Bone marrow (tissue), 2 donors: ENCODE data around the gene MGP.

Source experiments
- DNase-seq, 2 donors: peaks; one replicate each; lab custom pipeline; 2025; lab: John Stamatoyannopoulos, UW

The MGP gene

DNA sequence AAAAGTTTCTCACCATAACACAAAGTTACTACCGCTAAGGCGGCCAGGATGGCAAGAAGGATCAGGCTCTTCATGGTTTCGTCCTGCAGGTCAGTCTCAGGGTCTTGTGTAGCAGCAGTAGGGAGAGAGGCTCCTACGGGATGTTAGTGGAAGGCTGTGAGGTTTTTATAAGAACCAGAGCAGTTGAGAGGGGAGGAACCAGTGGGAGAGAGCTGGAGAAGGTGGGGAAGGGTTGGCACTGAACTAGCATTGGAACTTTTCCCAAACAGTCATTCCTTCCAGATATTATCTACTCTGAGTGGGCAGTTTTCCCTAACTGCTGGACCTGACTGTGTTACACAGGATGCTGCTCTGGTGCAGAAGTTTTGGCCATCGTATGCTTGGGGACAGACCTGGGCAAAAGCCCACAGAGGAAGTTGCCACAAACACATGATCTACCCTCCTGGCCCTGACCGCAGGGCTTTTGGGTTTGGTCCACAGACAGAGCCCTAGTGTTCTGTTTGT lies at the start of gene MGP:
Gene MGP, minus strand, starts transcription at position 137 of the 504 bp plus-strand sequence. Its CDS starts 63 bp downstream, at position 74.
- no peak for DNase-seq

DNA sequence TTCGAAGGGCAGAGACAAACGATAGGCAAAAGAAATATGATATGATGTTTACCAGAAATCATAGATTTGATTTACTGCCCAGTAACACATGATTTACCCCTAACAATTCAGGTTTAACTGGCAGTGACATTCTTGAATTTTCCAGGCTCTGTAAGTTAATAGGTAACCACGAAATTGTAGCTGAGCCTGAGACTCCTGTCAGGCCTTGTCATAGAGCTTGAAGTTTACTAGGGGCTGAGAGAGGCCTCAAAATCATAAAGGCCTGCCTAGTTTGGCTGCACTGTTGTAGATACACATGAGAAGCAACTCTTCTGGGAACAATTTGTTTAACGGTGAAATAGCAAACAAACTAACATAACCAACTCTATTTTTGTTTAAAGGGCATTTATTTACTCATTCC lies 49.4 kb upstream of the MGP start:
- DNase-seq, result no peak

DNA sequence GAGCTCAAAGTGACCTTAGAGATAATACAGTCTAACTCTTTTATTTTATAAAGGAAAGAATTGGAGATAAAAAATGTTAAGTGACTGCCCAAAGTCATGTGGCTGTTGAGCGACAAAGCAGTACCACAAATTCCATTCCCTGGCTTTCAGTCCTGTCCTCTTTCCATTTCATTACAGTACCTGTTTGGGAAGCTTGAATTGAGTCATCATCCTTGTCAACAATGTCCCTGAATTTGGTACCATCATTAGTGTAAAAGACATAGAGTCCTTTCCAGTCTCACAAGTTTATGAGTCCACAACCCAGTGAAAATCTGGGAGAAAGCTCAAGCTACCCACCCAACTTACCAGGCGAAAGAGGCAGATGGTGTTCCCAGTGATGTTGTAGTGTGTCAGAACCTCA lies 48.9 kb upstream of the MGP start:
- DNase-seq, result no peak

DNA sequence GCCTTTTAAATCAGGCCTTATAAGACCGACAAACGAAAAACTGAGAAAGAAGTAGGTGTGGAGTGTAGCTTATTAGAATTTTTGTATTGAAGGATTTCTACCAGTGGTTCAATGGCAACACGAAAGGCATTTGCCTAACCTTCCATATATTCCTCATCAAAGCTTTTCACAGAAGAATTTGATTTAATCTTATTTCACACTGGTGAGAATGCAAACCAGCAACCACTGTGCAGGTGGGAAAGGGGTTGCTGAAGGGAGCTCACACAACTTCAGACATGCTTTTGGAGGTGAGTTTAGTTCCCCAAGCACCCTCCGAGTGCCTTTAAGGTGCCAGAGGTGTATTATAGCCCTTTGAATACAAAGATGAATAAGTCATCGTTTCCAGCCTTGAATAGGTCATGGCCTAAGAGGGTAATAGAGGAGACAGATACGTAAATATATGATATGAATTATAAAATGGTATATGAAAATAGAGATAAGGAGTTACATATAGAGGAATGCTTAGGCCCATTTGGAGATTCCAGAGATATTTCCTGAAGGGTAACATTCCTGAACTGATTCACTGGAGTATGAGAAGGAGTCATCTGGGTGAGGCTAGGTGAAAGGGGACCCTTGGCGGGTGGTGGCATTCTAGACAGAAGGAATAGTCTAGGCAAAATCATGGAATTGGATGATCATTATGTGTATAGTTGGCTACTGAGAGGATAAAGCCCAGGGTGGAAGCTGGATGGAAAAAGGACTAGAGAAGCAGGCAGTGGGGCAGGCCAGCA lies 46.3 kb upstream of the MGP start:
- no peak for DNase-seq

DNA sequence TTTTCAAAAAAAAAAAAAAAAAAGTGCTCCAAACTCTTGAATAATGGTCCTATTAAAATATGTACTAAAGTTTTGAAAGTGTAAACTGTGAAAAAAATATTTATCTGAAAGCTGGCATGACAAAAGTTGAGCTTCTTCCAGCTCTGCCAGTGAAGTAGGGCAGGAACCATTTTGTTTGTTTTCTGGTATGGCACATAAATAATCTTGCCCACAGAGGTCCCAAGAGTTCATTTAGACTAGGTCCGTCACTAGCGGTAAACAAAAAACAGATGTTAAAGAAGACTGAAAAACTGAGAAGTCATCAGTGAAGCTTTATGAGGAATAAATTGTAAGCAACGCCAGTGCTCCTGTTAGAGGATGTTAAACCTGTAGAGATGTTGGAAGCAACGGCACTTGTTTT lies 45.7 kb upstream of the MGP start:
- no peak for DNase-seq

DNA sequence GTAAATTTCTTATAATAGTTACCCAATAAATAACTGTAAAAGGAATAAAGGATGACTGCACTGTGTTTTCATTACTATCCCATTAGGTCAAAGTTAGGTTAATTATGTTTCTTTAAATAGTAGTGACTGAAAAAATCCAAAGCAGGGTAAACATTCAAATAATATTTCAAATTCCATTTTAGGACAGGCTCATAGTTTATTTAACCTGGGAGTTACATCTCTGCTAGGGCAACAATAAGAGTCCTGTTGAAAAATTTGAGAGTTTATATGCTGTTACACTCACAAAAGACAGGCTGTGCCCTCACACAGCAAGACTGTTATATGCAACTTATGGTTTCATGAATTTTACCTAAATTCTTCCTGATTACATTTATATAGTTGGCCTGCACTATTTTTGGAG lies 44.6 kb upstream of the MGP start:
- no peak for DNase-seq

DNA sequence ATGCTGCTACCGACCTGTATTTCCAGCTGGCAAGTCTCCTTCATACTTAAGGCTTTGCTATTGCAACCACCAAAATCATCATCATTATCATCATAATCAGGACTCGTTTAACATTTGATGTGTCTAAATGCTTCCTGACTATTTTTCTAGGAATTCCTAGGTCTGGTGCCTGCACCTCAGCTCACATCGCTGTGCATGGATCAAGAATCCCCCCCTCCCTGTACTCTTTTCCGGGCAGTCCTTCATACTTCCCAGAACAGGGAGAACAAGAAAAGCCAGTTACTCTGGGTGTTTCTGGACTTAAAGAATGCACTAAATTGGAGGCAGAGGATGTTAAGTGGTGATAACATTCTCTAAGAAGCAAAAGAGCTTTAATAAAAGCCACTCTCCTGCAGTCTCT lies 43.3 kb upstream of the MGP start:
- no peak for DNase-seq

DNA sequence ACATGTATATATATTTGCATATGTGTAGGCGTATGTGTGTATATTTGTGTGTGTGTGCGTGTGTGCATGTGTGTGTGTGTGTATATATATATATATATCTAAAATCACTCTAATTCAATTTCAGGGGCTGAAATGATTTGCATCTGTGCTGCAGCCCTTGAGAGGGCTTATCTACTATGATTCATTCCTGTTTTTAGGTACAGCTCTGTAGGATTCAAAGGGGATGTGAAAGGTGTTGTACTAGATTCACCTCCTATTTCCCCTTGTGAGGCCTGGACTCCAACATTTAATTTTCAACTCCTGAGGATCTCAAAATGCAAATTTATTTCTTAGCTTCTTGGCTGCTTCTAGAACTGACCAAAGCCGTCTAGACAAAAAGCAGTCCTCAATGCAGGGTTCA lies 41.6 kb upstream of the MGP start:
- DNase-seq, result no peak

DNA sequence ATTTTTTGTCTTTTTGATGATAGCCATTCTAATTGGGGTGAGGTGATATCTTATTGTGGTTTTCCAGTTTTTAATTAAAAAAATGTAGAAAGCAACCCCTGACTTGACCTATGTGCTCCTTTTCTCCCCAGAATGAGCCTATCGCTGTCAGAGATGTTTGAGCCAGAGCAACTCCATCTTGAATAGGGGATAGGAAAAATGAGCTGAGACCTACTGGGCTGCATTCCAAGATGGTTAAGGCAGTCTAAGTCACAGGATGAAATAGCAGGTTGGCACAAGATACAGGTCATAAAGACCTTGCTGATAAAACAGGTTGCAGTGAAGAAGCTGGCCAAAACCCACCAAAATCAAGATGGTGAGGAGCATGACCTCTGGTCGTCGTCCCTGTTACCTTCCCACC lies 38.9 kb upstream of the MGP start:
- no peak for DNase-seq

DNA sequence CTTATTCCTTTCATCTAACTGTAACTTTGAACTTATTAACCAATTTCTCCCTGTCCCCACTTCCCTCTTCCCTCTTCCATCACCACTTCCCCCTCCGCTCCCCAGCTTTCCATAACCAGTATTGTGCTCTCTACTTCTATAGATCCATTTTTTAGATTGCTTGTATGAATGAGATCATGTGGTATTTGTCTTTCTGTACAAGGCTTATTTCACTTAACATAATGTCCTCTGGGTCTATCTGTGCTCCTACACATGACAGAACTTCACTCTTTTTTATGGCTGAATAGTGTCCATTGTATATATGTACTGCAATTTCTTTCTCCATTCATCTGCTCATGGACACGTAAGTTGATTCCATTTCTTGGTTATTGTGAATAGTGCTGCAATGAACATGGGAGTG lies 38.3 kb upstream of the MGP start:
- DNase-seq, result no peak

DNA sequence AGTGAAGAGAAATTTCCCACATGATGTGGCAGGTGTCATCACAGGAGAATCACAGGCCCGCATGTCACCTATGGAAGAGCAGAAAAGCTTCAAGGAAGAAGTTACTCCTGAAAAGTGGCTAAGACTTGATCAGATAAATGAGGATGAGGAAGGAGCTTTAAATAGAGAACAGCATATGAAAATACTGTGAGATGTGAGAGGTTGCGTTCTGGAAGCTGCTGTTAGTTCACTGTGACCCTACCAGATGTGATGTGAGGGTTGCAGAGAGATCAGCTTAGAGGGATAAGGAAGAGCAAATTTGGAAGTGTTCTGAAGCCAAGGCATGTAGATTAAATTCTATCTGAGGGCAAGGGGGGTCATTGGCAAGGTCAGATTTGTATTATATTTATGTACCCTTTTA lies 35.6 kb upstream of the MGP start:
- no peak for DNase-seq

DNA sequence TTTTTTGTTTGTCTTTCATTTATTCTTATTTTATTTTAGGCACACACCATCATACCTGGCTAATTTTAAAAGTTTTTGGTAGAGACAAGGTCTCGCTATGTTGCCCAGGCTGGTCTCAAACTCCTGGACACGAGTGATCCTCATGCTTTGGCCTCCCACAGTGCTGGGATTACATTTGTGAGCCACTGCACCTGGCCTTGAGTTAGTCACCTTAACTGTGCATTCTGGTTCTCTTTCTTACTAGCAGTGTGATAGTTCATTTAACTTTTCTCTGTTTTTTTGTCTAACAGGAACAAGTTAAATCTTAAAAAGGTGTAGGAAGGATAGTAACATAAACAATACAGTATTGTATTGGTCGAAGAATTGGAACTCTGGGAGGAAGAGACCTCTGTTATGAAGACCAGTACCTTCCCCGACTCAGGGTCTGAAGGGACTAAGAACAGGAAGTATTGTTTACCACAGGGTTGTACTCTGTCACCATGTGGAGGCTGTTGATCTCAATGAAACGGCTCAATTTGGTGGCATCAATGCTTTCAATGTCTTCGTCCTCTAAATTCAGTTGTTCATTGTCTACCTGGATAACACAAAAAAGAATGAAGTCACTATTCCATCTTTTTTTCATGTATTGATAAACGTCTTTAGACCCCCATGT lies 34.9 kb upstream of the MGP start:
- peak in 1 of 2 donors; percentile 31 for DNase-seq

DNA sequence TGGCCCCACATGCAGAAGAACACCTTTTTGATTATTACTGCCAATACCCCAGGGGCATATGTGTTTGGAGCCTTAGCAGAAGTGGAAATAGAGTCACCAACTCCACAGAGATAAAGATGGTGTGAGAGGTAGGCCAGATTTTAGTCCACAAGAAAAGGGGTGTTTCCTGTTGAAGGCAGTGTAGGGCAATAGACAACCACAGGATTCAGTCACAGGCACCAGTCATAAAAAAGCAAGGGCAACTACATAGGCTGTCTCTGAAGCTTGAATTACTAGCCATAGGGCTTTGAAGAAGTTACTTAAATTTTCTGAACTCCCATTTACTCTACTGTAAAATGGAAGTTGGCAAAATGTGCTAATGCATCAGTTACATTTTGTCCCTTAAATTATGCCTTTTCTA lies 33.8 kb upstream of the MGP start:
- no peak for DNase-seq

DNA sequence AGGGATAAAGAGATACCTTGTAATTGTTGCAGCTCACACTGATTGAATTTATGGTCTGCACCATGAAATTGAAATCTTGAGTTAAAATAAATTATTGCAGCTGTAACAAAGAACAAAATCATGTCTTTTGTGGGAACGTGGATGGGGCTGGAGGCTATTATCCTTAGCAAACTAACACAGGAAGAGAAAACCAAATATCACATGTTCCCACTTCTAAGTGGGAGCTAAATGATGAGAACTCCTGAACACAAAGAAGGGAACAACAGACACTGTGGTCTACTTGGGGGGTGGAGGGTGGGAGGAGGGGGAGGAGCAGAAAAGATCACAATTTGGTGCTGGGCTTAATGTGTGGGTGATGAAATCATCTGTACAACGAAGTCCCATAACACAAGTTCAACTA lies 30.1 kb upstream of the MGP start:
- no peak for DNase-seq

DNA sequence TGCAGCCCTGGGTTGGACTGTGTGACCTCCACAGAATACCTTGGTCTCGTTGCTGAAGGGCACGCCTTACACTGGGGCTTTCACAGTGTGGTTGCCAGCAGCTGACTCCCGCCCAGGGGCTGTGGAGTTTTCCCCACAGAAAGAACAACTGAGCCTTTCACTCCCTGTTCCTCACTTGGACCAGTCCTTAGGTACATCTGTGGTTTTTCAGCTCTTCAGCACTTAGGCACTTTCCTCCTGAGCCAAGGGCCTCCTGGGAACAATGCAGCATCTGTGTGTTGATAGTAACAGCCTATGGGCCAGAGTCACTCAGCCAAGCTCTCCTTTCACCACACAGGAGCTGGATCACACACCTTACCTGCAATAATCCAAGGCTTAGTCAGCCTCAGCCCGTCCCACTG lies 27.7 kb upstream of the MGP start:
- DNase-seq, result no peak

DNA sequence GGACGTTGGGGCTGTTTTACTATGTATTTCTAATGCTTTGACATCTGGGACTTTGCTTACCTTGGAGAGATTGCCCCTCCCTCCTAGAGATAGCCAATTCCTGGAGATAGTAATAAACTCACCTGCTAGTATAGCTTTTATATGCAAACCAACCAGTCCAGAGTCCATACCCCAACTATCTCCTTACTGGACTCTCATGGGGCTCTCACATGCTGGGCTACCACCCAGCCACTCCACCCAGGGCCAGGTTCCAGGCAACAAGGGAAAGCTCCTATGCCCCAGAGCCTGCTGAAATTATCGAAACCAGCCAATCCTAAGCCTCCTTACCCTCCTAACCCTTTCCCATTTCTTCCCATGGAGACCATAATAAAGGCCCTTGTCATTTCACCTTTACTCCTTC lies 25.5 kb upstream of the MGP start:
- no peak for DNase-seq

DNA sequence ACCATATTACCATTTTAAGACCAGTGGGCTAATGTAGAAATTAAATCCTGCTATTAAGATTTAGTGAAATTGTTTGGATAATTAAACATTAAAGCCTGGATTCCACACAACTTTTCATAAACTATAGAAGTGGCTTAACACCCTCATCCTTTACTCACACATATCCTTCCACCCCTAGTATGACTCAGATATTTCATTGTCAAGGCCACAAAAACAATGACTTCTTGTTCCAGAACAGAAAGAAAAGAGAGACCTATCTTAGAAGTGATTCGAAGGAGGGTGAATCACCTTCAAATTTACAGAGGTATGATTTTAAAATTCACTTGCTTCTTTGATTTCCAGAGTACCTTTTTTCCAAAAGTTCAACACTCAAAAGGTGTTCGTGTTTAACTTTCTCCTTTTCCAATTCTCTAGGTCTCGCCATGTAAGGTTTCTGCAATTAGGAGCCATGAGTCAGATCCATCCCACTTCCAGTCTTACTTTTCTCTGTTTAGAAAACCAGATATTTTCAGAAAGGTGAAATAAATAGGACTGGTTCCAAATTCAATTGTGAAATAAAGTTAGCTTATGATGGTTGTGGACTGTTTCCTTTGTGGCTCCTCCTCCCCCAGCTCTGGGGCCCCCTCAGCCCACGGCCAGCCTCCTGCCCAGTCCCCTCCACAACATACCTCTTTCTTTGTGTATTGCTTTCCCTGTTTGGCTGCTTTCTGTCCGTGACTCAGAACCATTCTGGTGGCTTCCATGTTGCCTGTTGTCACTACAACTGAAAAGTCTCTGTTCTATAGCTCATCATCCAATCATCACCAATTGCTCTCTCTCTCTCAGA lies 24.6 kb upstream of the MGP start:
- peak in 1 of 2 donors; percentile 51 for DNase-seq

DNA sequence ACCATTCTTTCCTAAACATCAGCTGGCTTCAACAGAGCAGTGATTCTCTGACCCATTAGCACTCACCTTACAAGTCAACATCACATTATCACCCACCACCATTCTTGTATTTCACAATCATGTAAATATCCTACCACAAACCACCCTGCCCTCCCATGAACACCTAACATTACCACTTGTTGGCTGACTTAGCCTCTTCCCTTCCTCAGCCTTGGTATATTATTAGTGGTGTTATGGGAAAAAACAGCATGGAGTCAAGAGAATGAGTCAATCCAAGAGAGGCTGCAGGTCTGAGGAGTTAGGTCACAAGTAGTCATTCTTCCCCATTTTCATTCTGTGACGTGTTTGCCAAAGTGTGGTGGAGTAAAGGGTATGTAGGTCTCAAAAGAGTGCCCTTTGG lies 22.3 kb upstream of the MGP start:
- DNase-seq, result no peak

DNA sequence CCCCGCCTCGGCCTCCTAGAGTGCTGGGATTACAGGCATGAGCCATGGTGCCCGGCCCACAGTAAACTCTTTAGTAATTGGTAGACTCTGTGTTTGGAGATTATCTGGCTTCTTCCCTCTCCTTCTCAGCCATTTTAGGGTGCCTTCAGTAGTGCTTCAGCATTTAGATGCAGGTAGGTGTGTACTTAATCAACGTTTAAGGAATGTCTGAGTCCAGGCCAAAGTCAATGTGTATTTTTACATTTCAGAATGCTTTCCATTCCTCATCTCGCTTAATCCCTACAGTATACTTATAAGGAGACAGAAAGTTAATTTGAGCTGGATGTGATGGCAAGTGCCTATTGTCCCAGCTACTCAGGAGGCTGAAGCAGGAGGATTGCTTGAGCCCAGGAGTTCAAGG lies 20.5 kb upstream of the MGP start:
- DNase-seq, result no peak

DNA sequence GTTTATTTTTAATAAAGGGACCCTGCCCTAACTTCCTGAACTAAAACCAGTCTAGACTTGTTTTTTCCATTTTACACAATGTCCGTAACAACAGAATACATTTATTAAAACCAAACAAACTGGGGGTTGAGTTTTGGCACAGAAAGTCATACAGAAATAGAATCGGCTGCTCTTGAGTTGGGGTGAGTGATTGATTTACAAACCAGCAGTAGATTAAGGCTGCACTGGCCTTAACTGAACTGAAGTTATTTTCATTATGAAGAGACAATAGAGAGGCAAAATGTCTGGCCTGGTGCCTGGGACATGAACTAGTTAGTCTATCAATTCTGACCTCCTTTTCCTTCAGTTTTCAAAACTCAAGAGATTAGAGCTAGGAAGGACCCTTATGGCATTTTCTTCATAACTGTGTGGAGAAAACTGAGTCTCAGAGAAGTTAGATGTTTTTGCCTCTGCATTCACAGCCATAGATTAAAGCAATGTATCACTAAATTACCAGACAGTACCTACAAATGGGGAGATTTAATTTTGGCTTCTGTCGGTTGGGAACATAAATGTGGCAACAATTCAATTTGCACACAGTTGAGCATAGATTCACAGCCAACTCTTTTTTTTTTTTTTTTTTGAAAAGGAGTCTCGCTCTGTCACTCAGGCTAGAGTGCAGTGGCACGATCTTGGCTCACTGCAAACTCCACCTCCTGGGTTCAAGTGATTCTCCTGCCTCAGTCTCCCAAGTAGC lies 19.8 kb upstream of the MGP start:
- DNase-seq, result no peak

DNA sequence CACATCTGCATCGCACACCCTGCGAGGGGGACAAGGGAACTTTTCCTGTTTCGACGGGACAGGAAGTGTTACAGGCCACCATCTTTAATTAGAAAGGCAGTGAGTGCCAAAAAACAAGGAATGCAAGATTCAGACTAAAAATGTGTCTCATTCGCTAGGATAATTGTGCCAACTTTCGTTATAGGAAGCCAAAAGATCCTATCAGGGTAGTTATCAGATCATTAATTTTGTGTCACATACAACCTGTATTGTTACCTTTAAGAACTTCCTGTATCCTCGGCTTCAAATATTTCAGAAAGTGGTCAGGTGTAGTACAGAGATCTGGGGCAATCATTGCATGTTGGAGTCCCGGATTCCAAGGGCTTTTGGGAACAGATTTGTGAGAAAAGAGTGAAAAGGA lies 19.2 kb upstream of the MGP start:
- no peak for DNase-seq
